Mucosa of stomach (tissue), 1 donor: ENCODE results near the gene ZBTB17.

ENCODE experiments used
- H3K27me3 ChIP-seq: one replicate; pipeline ENCODE4 v1.7.0; 2013; ENCODE audit warnings: mild to moderate bottlenecking, low read length; ENCODE audit not compliant: control insufficient read depth, insufficient read depth
- H3K36me3 ChIP-seq: one replicate; pipeline ENCODE4 v1.7.0; 2013; ENCODE audit warnings: low read length; ENCODE audit not compliant: control insufficient read depth, insufficient read depth
- H3K4me1 ChIP-seq: one replicate; pipeline ENCODE4 v1.7.0; 2013; ENCODE audit warnings: mild to moderate bottlenecking, low read length; ENCODE audit not compliant: control insufficient read depth, insufficient read depth
- H3K4me3 ChIP-seq: one replicate; pipeline ENCODE4 v1.7.0; 2013; ENCODE audit warnings: low read length
- H3K9ac ChIP-seq: one replicate; pipeline ENCODE4 v1.7.0; 2013; ENCODE audit warnings: mild to moderate bottlenecking, low read length, moderate library complexity
- H3K9me3 ChIP-seq: one replicate; pipeline ENCODE4 v1.7.0; 2013; ENCODE audit warnings: mild to moderate bottlenecking, low read length, moderate library complexity; ENCODE audit not compliant: control insufficient read depth
- donor health status: Pancreatic carcinoma.

The ZBTB17 gene

DNA sequence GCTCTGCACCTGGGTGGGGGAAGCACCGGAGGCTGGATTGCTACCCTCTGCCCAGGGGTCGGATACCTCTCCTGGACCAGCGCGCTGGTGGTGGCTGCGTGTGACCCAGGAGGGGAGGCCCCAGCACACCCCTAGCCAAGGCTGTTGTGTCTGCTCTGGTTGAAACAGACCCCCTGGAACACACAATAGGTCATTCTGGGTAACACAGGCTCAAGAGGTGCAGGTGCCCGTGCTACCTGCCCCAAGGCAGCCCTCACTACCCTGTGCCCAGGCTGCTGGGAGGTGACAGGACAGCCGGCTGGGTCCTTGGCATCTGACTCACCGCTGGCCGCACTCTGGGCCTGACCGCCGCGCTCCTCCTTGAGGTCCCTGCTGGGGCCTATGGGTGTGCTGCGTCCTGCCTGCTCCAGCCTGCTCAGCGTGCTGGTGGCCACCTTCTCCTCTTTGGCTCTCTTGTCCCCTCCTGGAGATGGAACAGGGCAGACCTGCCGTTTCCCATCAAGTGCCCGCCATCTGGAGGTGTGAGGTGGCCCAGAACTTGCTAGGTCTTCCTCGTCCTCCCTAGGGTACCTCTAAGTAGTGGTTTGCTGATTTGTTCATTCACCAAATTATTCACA lies 30.0 kb downstream of the ZBTB17 start:
- H3K36me3 ChIP-seq: peaks cover 12% of the 10 kb centered on the region
- H3K4me1 ChIP-seq: peaks cover 21% of the 10 kb centered on the region
- no peak overlapping the region for H3K4me3 ChIP-seq
- H3K9ac ChIP-seq: no peak overlapping the region
- no peaks in the 10 kb centered on the region for H3K27me3 ChIP-seq
- H3K9me3 ChIP-seq: no peaks in the 10 kb centered on the region

DNA sequence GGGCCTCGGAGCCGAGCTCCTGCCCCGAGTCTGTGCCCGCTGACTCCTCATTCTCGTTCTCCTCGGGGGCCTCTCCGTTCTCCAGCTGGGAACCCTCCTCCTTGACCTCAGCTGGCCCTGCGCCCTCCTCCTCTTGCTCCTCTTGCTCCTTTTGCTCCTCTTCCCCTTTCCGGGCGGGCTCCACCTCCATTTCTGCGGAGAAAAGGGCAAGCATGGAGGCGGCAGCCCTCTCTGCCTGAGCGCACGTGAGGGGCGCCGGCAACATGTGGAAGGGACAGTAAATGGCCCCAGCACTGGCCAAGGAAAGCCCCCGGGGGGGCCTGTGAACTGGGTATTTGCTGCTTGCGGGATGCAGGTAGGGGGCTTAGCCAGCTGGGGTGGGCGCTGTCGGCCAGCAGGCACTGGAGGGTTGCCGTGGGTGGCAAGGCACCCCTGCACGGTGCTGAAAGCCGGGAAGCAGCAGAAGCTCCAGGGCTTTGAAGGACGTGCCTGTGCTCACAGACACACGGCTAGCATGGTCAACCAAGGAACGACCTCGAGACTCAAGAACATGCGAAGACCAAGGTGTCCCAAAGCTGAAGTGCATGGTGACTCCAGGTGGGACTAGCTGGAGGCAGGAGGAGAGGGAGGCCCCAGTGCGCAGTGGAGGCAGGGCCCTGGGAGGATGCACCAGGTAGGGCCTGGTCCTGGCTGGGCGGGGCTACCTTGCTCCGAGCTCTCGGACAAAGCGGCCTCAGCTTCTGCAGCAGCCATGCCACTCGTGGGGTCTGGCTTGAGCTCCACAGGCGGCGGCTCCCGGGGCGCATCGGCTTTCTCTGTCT lies 30.7 kb downstream of the ZBTB17 start:
- H3K9me3 ChIP-seq: no peaks in the 10 kb centered on the region
- H3K9ac ChIP-seq: no peak overlapping the region
- peaks cover 14% of the 10 kb centered on the region for H3K4me1 ChIP-seq
- no peak overlapping the region for H3K4me3 ChIP-seq
- H3K27me3 ChIP-seq: no peaks in the 10 kb centered on the region
- peaks cover 19% of the 10 kb centered on the region for H3K36me3 ChIP-seq

DNA sequence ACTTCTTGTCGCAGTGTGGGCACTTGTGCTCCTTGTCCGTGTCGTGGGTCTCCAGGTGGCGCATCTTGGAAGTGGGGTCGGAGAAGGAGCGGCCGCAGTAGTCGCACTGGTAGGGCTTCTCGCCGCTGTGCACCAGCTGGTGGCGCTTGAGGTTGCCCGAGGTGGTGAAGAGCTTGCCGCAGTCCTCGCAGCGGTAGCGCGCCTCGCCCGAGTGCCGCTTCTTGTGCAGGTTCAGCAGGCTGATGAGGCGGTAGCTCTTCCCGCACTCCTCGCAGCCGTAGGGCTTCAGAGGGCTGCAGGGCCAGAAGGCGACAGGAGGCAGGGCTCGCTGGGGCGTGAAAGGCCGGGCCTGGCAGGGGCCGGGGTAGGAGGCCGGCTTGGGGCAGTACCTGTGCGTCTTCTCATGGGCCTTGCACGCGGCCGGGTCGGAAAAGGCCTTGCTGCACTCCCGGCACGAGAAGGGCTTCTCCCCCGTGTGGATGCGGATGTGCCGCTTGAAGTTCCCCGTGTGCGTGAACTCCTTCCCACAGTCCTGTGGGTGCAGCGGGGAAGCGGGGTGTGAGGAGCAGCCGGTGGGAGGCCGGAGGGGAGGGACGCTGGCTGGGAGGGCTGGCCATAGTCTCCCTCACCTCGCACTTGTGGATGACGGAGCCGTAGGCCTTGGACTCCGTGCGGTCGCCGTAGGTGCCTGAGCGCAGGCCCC lies 31.4 kb downstream of the ZBTB17 start:
- H3K36me3 ChIP-seq: peaks cover 20% of the 10 kb centered on the region
- no peaks in the 10 kb centered on the region for H3K27me3 ChIP-seq
- no peak overlapping the region for H3K4me3 ChIP-seq
- H3K9ac ChIP-seq: no peak overlapping the region
- H3K4me1 ChIP-seq: peaks cover 10% of the 10 kb centered on the region
- no peaks in the 10 kb centered on the region for H3K9me3 ChIP-seq

DNA sequence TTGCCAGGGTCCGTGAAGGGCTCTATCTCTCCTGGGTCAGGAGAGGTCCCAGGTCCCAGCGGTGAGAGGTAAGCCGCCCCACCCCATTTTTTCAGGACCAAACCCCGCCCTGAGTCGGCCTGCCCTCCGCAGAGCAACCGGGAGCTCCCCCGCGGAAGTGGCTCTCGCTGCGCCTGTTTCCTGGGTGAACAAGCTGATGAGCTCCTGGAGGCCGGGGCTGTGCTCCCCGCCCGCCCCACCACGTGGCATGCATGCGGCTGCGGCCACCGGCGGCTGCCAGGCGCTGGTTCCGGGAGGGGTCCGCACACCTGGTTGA lies 32.0 kb downstream of the ZBTB17 start:
- Histone ChIP-seq H3K4me3 (no peak overlapping the region), H3K4me1 (peaks cover 10% of the 10 kb centered on the region), H3K27me3 (no peaks in the 10 kb centered on the region), H3K9me3 (no peaks in the 10 kb centered on the region), H3K9ac (no peak overlapping the region), H3K36me3 (peaks cover 20% of the 10 kb centered on the region)

DNA sequence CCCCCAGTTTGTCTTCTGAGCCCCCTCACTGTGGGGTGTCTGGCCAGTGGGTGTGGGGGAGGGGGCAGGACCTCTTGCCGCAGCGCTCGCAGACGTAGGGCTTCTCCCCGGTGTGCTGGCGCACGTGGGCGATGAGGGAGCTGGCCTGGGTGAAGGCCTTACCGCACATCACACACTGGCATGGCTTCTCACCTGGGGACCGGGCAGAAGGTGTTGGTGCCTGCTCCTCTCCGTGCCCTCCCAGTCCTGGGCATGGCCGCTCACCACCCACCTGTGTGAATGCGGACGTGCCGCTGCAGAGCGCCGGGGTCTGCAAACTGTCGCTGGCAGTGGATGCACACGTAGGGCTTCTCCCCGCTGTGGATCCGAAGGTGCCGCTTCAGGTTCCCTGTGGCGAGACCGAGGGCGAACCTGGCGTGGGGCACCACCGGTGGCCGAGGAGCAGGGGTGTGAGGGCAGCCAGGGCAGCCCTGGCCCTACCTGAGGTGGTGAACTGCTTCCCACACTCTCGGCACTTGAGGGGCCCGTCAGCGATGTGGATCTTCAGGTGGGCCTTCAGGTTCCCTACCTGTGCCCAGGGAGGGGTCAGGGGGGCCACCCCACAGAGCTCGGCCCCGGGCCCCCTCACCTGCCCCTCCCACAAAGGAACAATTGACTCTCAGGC lies 32.4 kb downstream of the ZBTB17 start:
- H3K9me3 ChIP-seq: no peaks in the 10 kb centered on the region
- no peak overlapping the region for H3K9ac ChIP-seq
- H3K36me3 ChIP-seq: peaks cover 20% of the 10 kb centered on the region
- H3K27me3 ChIP-seq: no peaks in the 10 kb centered on the region
- H3K4me1 ChIP-seq: peaks cover 9% of the 10 kb centered on the region
- no peak overlapping the region for H3K4me3 ChIP-seq

DNA sequence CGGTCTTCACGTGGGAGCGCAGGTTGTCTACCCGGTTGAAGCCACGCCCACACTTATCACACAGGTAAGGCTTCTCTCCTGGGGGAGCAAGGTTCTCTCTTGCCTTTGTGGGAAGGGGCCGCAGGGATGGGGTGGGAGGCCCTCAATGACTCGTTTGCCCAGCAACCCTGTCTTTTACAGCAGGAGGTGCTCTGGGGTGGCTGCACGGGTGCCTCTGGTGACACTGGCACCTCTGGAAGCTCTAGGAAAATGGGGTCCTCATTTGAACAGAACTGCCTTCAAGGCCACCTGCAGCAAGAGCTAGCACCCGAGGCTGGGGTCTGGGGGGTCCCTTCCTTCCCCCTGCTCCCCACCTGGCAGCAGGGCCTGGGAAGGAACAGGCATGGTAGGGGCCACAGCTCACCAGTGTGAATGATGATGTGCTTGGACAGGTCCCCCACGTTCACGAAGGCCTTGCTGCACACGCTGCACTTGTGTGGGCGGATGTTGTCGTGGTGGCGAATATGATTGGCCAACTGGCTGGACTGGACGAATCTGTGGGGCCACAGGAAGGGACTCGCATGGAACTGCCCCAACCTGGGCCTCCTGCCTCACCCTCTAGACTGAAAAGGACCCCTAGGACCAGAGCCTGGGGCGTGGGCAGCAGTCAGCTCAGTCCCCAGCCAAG lies 33.1 kb downstream of the ZBTB17 start:
- H3K9ac ChIP-seq: no peak overlapping the region
- H3K9me3 ChIP-seq: no peaks in the 10 kb centered on the region
- no peak overlapping the region for H3K4me3 ChIP-seq
- H3K4me1 ChIP-seq: peaks cover 9% of the 10 kb centered on the region
- no peaks in the 10 kb centered on the region for H3K27me3 ChIP-seq
- peaks cover 20% of the 10 kb centered on the region for H3K36me3 ChIP-seq

DNA sequence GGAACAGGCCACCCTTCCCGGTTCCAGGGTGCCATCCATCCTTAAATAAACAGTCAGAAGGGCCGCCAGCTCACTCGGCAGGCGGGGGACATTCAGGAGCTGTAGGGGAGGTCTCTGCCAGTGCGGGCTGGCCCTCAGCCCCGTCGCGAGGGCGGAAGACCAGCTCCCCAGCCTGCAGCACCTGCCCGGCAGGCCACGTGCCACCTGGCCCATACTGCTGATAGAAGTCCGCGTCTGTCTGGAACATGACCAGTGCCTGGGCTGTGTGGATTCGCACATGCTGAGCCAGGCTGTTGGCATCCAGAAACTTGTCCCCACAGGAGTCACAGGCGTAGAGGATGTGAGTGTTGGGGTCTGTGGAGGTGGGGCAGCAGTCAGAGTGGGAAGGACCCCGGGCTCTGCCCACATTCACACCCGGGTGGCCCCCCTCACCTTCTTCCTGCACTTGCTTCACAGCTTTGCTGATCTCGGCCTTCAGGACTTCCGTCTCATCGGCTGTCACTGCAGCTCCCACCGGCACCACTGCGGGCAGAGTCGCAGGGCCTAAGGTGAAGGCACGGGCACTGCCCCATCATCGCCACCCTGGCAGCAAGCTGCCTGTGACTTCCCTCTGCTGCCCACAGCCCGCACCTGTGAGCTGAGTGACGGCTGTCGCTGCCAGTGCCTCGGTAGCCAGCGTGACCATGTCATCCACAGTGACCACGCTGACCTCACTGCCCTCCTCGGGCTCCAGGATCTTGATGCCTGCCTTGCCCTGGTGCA lies 33.8 kb downstream of the ZBTB17 start:
- H3K36me3 ChIP-seq: peaks cover 13% of the 10 kb centered on the region
- peaks cover 9% of the 10 kb centered on the region for H3K4me1 ChIP-seq
- no peak overlapping the region for H3K9ac ChIP-seq

DNA sequence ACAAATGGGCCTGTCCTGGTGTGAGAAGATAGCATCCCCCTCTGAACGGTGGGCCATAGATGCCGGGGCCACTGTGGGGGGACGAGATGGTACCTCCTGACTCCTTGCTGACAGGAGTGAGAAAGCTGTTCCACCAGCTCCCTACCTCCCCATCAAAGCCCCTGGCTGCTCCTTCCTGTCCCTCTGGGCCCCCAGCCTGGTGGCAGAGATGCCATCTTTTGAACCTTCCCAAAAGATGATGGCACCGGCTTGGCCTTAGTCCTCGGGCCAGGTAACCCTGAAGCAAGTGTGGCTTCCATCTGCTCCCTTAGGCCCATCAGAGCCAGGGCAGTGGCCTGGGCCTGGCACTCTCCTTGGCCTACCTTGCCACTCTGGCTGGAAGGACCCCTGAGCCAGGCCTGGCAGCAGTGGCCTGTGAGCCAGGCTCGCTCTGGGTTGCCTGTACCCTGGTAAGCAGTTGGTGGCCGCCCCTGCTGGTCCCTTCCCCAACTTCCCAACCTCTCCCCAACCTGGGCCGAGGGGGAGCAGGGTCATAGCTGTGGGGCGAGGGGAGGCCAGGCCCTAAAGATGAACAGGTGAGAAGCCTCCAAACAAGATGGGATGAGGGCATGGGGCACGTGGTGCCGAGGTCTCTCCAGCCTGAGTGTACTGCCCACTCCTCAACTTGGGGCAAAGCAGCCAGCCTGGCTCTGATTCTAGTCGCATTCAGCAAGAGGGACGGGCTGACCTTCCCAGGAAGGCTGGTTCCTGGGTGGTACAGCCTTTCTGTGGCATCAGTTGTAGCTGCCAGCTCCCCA lies 34.7 kb downstream of the ZBTB17 start:
- Histone ChIP-seq H3K4me1 (peaks cover 9% of the 10 kb centered on the region), H3K9me3 (no peaks in the 10 kb centered on the region), H3K36me3 (peaks cover 13% of the 10 kb centered on the region), H3K9ac (no peak overlapping the region), H3K27me3 (no peaks in the 10 kb centered on the region), H3K4me3 (no peak overlapping the region)

More for the DNA sequence above, 33.8 kb downstream of the ZBTB17 start:
- no peaks in the 10 kb centered on the region for H3K9me3 ChIP-seq
- no peaks in the 10 kb centered on the region for H3K27me3 ChIP-seq
- H3K4me3 ChIP-seq: no peak overlapping the region

DNA sequence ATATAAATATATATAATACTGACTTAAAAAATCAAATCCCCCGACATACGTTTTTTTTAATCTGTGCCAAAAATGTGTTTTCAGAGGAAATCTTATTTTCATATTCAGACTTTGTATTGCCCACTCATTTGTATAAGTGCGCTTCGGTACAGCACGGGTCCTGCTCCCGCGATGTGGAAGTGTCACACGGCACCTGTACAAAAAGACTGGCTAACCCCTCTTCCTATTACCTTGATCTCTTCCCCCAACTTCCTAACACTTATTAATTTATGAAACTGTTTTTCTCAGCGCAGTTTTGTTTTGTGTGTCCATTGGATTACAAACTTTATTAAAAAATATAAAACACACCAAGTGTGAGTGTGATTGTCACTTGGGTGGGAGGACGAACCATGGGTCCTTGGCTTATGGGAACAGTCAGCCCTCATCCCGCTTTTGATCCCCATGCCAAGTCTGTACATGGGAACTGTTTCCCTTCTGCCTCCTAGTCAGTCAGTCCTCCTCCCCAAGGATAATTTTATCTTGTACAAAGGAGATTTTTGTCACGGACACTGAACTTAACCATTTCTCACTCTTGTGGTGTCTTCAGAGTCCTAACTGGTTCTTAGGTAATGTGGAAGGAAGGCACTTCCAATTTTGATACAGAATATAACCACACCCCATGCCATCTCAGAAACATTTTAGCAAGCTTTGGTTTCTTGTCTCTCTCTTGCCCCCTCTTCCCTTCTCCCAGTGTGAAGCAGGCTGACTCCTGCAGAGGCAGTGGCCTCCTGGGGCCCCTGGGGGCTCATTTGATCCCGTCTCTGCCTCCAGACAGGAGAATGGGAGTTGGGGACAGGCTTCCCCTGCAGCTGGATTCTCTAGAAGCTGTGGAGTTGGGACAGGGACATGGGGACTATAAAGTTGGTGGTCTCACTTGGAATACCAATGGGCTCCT lies 35.5 kb downstream of the ZBTB17 start:
- peaks cover 15% of the 10 kb centered on the region for H3K36me3 ChIP-seq

More for the DNA sequence above, 35.5 kb downstream of the ZBTB17 start:
- Histone ChIP-seq H3K9me3 (no peaks in the 10 kb centered on the region), H3K4me1 (peaks cover 9% of the 10 kb centered on the region), H3K4me3 (no peak overlapping the region), H3K27me3 (no peaks in the 10 kb centered on the region), H3K9ac (no peak overlapping the region)
